PFSK-1 (cell line): ENCODE data around the gene CACNA1C.

Experiments used
- FOXP2 ChIP-seq: optimal IDR thresholded peaks from 2 replicates; pipeline ENCODE3; 2011; ENCODE audit warnings: borderline replicate concordance, control low read depth, inconsistent platforms; ENCODE audit not compliant: insufficient read depth; ENCODE audit errors: extremely low read length, extremely low read depth
- POLR2AphosphoS5 ChIP-seq: IDR thresholded peaks from 2 replicates; pipeline ENCODE4 v1.6.1; 2012; ENCODE audit warnings: low read depth, mild to moderate bottlenecking, control low read depth, low read length, moderate library complexity
- REST ChIP-seq, 2 experiments: IDR thresholded peaks; 2 replicates each; pipeline versions ENCODE4 v1.6.1 to v1.8.0; 2011 to 2012; ENCODE audit warnings: low read depth in 2 of 2, low read length in 2 of 2, control low read depth in 1 of 2, inconsistent platforms in 1 of 2, mild to moderate bottlenecking in 1 of 2, moderate library complexity in 1 of 2; ENCODE audit not compliant: insufficient read depth in 1 of 2
- SIN3A ChIP-seq: IDR thresholded peaks from 2 replicates; pipeline ENCODE4 v1.6.1; 2012; ENCODE audit warnings: mild to moderate bottlenecking, low read length, moderate library complexity, borderline replicate concordance; ENCODE audit not compliant: insufficient read depth
- TAF1 ChIP-seq: IDR thresholded peaks from 2 replicates; pipeline ENCODE4 v1.6.1; 2012; ENCODE audit warnings: low read length, control low read depth, borderline replicate concordance; ENCODE audit not compliant: insufficient read depth

CACNA1C gene

GRCh38 chr12:2108166-2108565 is 55.4 kb downstream of the CACNA1C start:
- TF ChIP-seq FOXP2, result no peak
- TF ChIP-seq SIN3A, result no peak
- TF ChIP-seq TAF1, result no peak
- no peak for TF ChIP-seq REST (IDR thresholded peaks at IDR 0.05; ENCODE audit: insufficient read depth in 1 of 2, low read depth in 2 of 2, low read length in 2 of 2)

GRCh38 chr12:2108975-2109671 is 56.3 kb downstream of the CACNA1C start:
- no peak for TF ChIP-seq TAF1
- no peak for TF ChIP-seq SIN3A
- no peak for TF ChIP-seq REST (IDR thresholded peaks at IDR 0.05; ENCODE audit: insufficient read depth in 1 of 2, low read depth in 2 of 2, low read length in 2 of 2)
- TF ChIP-seq FOXP2, result no peak
- no peak for TF ChIP-seq POLR2AphosphoS5

- TF ChIP-seq TAF1 (no peak), REST (IDR thresholded peaks at IDR 0.05; ENCODE audit: insufficient read depth in 1 of 2, low read depth in 2 of 2, low read length in 2 of 2) (no peak), POLR2AphosphoS5 (no peak), SIN3A (no peak), FOXP2 (no peak)
Observed at GRCh38 chr12:2110127-2110526, 57.3 kb downstream of the CACNA1C start.

GRCh38 chr12:2110849-2111566 is 58.2 kb downstream of the CACNA1C start:
- no peak for TF ChIP-seq FOXP2

GRCh38 chr12:2111826-2112225 is 59.0 kb downstream of the CACNA1C start:
- no peak for TF ChIP-seq SIN3A
- no peak for TF ChIP-seq REST (IDR thresholded peaks at IDR 0.05; ENCODE audit: insufficient read depth in 1 of 2, low read depth in 2 of 2, low read length in 2 of 2)
- no peak for TF ChIP-seq POLR2AphosphoS5
- TF ChIP-seq TAF1, result no peak
- TF ChIP-seq FOXP2, result no peak
